IMR-90 (cell line): ENCODE data around the gene TMEM131.

Experiments used
- BHLHE40 ChIP-seq: fragments of 150-350 bp; IDR thresholded peaks from 2 replicates; pipeline ENCODE4 v1.6.1; 2016; ENCODE audit warnings: mild to moderate bottlenecking, low read depth, low read length
- CEBPB ChIP-seq: IDR thresholded peaks from 2 replicates; pipeline ENCODE4 v1.6.1; 2012; ENCODE audit warnings: low read depth, low read length, improper control_type of control experiment
- CHD1 ChIP-seq: IDR thresholded peaks from 2 replicates; pipeline ENCODE4 v1.6.1; 2012; ENCODE audit warnings: low read depth, low read length, improper control_type of control experiment
- FOS ChIP-seq: fragments of 150-350 bp; IDR thresholded peaks from 2 replicates; pipeline ENCODE4 v1.6.1; 2016; ENCODE audit warnings: low read depth, low read length
- MAZ ChIP-seq: IDR thresholded peaks from 2 replicates; pipeline ENCODE4 v1.6.1; 2012; ENCODE audit warnings: low read depth, mild to moderate bottlenecking, low read length, improper control_type of control experiment, moderate library complexity, borderline replicate concordance
- MXI1 ChIP-seq: IDR thresholded peaks from 2 replicates; pipeline ENCODE4 v1.6.1; 2012; ENCODE audit warnings: low read depth, mild to moderate bottlenecking, low read length, moderate library complexity, borderline replicate concordance
- NFE2L2 ChIP-seq: fragments of 150-350 bp; IDR thresholded peaks from 2 replicates; pipeline ENCODE4 v1.6.1; 2016; ENCODE audit warnings: low read depth, mild to moderate bottlenecking, low read length
- POLR2A ChIP-seq: IDR thresholded peaks from 2 replicates; pipeline ENCODE4 v1.6.1; 2012; ENCODE audit warnings: mild to moderate bottlenecking, low read depth, low read length
- RAD21 ChIP-seq: IDR thresholded peaks from 2 replicates; pipeline ENCODE4 v1.6.1; 2012; ENCODE audit warnings: low read length, improper control_type of control experiment
- RCOR1 ChIP-seq: IDR thresholded peaks from 2 replicates; pipeline ENCODE4 v1.6.1; 2012; ENCODE audit warnings: mild to moderate bottlenecking, low read length, improper control_type of control experiment; ENCODE audit not compliant: insufficient replicate concordance
- SMC3 ChIP-seq: fragments of 150-350 bp; IDR thresholded peaks from 2 replicates; pipeline ENCODE4 v1.6.1; 2016; ENCODE audit warnings: low read depth, mild to moderate bottlenecking, antibody characterized with exemption, low read length, moderate library complexity
- TF ChIP-seq, protein P1 (sequence below): conservative IDR thresholded peaks from 2 replicates; pipeline ENCODE4 v1.5.1; 2012; ENCODE audit warnings: mild to moderate bottlenecking, low read depth, low read length, improper control_type of control experiment
- TF ChIP-seq, protein P2 (sequence below): fragments of 150-350 bp; IDR thresholded peaks from 2 replicates; pipeline ENCODE4 v1.6.1; 2017; ENCODE audit warnings: mild to moderate bottlenecking, antibody characterized with exemption, low read length, low read depth

DNA sequence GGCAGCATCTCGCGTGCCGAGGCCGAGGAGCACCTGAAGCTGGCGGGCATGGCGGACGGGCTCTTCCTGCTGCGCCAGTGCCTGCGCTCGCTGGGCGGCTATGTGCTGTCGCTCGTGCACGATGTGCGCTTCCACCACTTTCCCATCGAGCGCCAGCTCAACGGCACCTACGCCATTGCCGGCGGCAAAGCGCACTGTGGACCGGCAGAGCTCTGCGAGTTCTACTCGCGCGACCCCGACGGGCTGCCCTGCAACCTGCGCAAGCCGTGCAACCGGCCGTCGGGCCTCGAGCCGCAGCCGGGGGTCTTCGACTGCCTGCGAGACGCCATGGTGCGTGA is 271.7 kb downstream of the TMEM131 start:
- TF ChIP-seq NFE2L2 (no peak), CEBPB (no peak), POLR2A (no peak), RAD21 (no peak), SMC3 (no peak), MAZ (no peak), RCOR1 (no peak), BHLHE40 (no peak), MXI1 (no peak), CHD1 (no peak), FOS (no peak)
- TF ChIP-seq, protein P1, sequence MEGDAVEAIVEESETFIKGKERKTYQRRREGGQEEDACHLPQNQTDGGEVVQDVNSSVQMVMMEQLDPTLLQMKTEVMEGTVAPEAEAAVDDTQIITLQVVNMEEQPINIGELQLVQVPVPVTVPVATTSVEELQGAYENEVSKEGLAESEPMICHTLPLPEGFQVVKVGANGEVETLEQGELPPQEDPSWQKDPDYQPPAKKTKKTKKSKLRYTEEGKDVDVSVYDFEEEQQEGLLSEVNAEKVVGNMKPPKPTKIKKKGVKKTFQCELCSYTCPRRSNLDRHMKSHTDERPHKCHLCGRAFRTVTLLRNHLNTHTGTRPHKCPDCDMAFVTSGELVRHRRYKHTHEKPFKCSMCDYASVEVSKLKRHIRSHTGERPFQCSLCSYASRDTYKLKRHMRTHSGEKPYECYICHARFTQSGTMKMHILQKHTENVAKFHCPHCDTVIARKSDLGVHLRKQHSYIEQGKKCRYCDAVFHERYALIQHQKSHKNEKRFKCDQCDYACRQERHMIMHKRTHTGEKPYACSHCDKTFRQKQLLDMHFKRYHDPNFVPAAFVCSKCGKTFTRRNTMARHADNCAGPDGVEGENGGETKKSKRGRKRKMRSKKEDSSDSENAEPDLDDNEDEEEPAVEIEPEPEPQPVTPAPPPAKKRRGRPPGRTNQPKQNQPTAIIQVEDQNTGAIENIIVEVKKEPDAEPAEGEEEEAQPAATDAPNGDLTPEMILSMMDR: no peak
- TF ChIP-seq, protein P2, sequence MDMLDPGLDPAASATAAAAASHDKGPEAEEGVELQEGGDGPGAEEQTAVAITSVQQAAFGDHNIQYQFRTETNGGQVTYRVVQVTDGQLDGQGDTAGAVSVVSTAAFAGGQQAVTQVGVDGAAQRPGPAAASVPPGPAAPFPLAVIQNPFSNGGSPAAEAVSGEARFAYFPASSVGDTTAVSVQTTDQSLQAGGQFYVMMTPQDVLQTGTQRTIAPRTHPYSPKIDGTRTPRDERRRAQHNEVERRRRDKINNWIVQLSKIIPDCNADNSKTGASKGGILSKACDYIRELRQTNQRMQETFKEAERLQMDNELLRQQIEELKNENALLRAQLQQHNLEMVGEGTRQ: no peak
